Stimulated activated CD8-positive, alpha-beta memory T cell treated with anti-CD3 and anti-CD28 coated beads, Interleukin-12 subunit alpha, Interleukin-12 subunit beta, amount 100 ng/mL, for 24 hours (primary cell): ENCODE measurements around the gene RGS6.

Source experiments
- DNase-seq: peaks from one replicate; pipeline ENCODE4 v3.0.0-alpha.2; 2020; ENCODE audit errors: extremely low read depth

Gene RGS6

GRCh38 chr14:71947947-71948500, 15.8 kb downstream of the RGS6 start:
- no peak for DNase-seq

- no peak for DNase-seq
Measured at GRCh38 chr14:71952381-71953363, 20.4 kb downstream of the RGS6 start.

- DNase-seq: no peak
Measured at GRCh38 chr14:71956920-71957563, 24.8 kb downstream of the RGS6 start.

- DNase-seq: no peak
Measured at GRCh38 chr14:71959055-71959454, 26.8 kb downstream of the RGS6 start.

- DNase-seq: no peak
Measured at GRCh38 chr14:71960494-71961353, 28.5 kb downstream of the RGS6 start.

- DNase-seq: no peak
Measured at GRCh38 chr14:71961972-71962371, 29.7 kb downstream of the RGS6 start.

GRCh38 chr14:71964716-71965115, 32.5 kb downstream of the RGS6 start:
- DNase-seq: no peak

GRCh38 chr14:71966528-71966927, 34.3 kb downstream of the RGS6 start:
- DNase-seq: no peak

- DNase-seq: no peak
Measured at GRCh38 chr14:71967704-71968103, 35.5 kb downstream of the RGS6 start.

- no peak for DNase-seq
Measured at GRCh38 chr14:71970272-71970671, 38.0 kb downstream of the RGS6 start.

GRCh38 chr14:71985538-71986189, 53.4 kb downstream of the RGS6 start:
- DNase-seq: no peak

- no peak for DNase-seq
Measured at GRCh38 chr14:71988476-71988875, 56.2 kb downstream of the RGS6 start.

GRCh38 chr14:71988939-71989338, 56.7 kb downstream of the RGS6 start:
- DNase-seq: no peak

- no peak for DNase-seq
Measured at GRCh38 chr14:71994416-71994815, 62.2 kb downstream of the RGS6 start.

- no peak for DNase-seq
Measured at GRCh38 chr14:71995741-71996140, 63.5 kb downstream of the RGS6 start.

GRCh38 chr14:71996610-71997009, 64.4 kb downstream of the RGS6 start:
- DNase-seq: no peak

GRCh38 chr14:72000907-72001306, 68.7 kb downstream of the RGS6 start:
- DNase-seq: no peak

- DNase-seq: no peak
Measured at GRCh38 chr14:72002731-72003130, 70.5 kb downstream of the RGS6 start.

GRCh38 chr14:72008666-72009065, 76.4 kb downstream of the RGS6 start:
- DNase-seq: no peak

- DNase-seq: no peak
Measured at GRCh38 chr14:72010474-72010873, 78.2 kb downstream of the RGS6 start.

- DNase-seq: no peak
Measured at GRCh38 chr14:72013721-72014345, 81.6 kb downstream of the RGS6 start.
